CMK (cell line): ENCODE measurements around the gene FSD1.
"Not testable (repeated sequence)": the region's sequence is repeated elsewhere in the genome, so short reads cannot be mapped to it uniquely, and the experiment has no call there.

Source experiments
- DNase-seq: peaks from one replicate; pipeline ENCODE4 v3.0.0-alpha.2; 2010; ENCODE audit warnings: low read depth

FSD1 gene

GRCh38 chr19:4319067-4319718 lies 14.8 kb downstream of the FSD1 start:
- DNase-seq = no peak

- DNase-seq = no peak
Measured at GRCh38 chr19:4320419-4320818, 16.0 kb downstream of the FSD1 start.

GRCh38 chr19:4322942-4323665 lies 18.7 kb downstream of the FSD1 start:
- DNase-seq = no peak

GRCh38 chr19:4323692-4324091 lies 19.3 kb downstream of the FSD1 start:
- DNase-seq = no peak

- no peak for DNase-seq
Measured at GRCh38 chr19:4324228-4324627, 19.8 kb downstream of the FSD1 start.

GRCh38 chr19:4326215-4326836 lies 21.9 kb downstream of the FSD1 start:
- no peak for DNase-seq

- no peak for DNase-seq
Measured at GRCh38 chr19:4326837-4327251, 22.4 kb downstream of the FSD1 start.

- no peak for DNase-seq
Measured at GRCh38 chr19:4327252-4327876, 23.0 kb downstream of the FSD1 start.

GRCh38 chr19:4327877-4328242 lies 23.5 kb downstream of the FSD1 start:
- DNase-seq = no peak

GRCh38 chr19:4328243-4328990 lies 24.0 kb downstream of the FSD1 start:
- peak; percentile 96 for DNase-seq

GRCh38 chr19:4328991-4329681 lies 24.7 kb downstream of the FSD1 start:
- not testable (repeated sequence) for DNase-seq

GRCh38 chr19:4329858-4330257 lies 25.5 kb downstream of the FSD1 start:
- DNase-seq = no peak

GRCh38 chr19:4334929-4335570 lies 30.7 kb downstream of the FSD1 start:
- DNase-seq = no peak

- DNase-seq = no peak
Measured at GRCh38 chr19:4337906-4338440, 33.6 kb downstream of the FSD1 start.

GRCh38 chr19:4338441-4339355 lies 34.3 kb downstream of the FSD1 start, which contains the start of gene STAP2:
TSS of gene STAP2 (minus strand) at chr19:4338827. CDS start at chr19:4338753, 74 bp downstream.
- no peak for DNase-seq

GRCh38 chr19:4342314-4342614 lies 37.9 kb downstream of the FSD1 start:
- DNase-seq = no peak

GRCh38 chr19:4342615-4343369 lies 38.4 kb downstream of the FSD1 start:
- DNase-seq = peak; percentile 100

- DNase-seq = peak; percentile 56
Measured at GRCh38 chr19:4343370-4344307, 39.2 kb downstream of the FSD1 start, which contains the start of gene MPND. TSS of gene MPND (plus strand) at chr19:4343562. CDS start at chr19:4343594, 32 bp downstream.
